AG09309 (cell line): ENCODE results near the gene SHROOM2.

Source experiments
- DNase-seq: peaks from one replicate; pipeline ENCODE4 v3.0.0-alpha.2; 2010; ENCODE audit warnings: low read depth
- H3K4me3 ChIP-seq: 2 replicates; pipeline ENCODE4 v1.5.1; 2011; ENCODE audit warnings: mild to moderate bottlenecking, low read depth, low read length, moderate library complexity; ENCODE audit not compliant: control insufficient read depth
- TF ChIP-seq, protein P1 (sequence below): IDR thresholded peaks from 2 replicates; pipeline ENCODE4 v1.5.1; 2011; ENCODE audit warnings: mild to moderate bottlenecking, low read depth, low read length, inconsistent platforms; ENCODE audit not compliant: insufficient read depth, control insufficient read depth; ENCODE audit errors: missing control alignments

Gene SHROOM2

DNA sequence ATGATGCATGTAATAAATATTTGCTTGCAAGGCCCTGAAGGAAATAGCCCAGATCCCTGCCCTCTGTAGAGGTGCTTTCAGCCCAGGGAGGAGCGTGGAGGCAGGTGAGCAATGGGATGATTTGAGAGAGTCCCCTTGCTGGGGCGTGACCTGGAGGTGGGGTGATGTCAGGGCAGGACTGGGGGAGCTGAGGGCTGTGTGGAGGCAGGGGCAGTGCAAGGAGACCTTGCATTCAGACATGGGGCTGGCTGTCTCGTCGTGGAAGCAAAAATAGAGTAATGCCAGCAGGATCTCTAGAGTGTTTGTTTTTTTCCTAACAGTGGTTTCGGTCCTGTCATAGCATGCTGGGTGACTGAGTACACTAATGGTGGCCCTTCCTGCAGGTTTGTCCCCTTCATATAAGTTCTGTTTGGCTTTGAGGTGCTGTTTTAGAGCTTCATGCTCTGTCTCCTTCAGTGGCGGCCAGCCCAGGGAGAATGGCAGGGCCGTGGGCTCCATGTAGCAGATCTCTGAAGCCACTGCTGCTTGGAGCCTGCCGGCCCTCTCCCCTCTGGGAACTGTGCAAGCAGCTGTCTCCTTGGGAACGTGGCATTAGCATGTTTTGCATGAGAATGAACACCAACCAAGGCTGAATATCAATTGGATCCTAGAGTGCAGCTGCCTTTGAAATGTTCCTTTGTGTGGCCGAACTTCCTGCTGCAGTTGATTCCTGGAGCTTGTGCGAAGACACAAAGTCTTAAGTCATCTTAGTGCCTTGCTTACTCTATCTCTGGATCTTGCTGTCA lies 141.7 kb downstream of the SHROOM2 start:
- no peak overlapping the region for H3K4me3 ChIP-seq
- TF ChIP-seq, protein P1, sequence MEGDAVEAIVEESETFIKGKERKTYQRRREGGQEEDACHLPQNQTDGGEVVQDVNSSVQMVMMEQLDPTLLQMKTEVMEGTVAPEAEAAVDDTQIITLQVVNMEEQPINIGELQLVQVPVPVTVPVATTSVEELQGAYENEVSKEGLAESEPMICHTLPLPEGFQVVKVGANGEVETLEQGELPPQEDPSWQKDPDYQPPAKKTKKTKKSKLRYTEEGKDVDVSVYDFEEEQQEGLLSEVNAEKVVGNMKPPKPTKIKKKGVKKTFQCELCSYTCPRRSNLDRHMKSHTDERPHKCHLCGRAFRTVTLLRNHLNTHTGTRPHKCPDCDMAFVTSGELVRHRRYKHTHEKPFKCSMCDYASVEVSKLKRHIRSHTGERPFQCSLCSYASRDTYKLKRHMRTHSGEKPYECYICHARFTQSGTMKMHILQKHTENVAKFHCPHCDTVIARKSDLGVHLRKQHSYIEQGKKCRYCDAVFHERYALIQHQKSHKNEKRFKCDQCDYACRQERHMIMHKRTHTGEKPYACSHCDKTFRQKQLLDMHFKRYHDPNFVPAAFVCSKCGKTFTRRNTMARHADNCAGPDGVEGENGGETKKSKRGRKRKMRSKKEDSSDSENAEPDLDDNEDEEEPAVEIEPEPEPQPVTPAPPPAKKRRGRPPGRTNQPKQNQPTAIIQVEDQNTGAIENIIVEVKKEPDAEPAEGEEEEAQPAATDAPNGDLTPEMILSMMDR: no peak
- no peak for DNase-seq

DNA sequence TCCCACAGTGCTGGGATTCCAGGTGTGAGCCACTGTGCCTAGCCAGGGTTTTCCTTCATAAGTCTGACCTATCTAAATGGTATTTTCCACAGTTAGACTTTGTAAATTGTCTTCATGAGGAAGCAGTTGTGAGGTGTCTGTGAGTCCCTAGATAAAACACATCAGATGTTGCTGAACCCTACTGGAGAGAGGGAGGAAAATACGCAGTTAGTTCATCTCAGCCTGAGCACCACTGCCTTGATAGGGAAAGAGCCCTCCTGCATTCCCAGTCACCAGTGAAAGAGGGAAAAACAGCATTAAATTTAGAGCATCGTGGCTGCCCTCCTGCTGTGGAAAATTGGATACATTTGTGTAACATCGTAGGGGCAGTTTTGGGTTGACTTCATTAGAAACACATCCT lies 149.2 kb downstream of the SHROOM2 start:
- no peak for DNase-seq
- no peak overlapping the region for H3K4me3 ChIP-seq
- TF ChIP-seq, protein P1: no peak

DNA sequence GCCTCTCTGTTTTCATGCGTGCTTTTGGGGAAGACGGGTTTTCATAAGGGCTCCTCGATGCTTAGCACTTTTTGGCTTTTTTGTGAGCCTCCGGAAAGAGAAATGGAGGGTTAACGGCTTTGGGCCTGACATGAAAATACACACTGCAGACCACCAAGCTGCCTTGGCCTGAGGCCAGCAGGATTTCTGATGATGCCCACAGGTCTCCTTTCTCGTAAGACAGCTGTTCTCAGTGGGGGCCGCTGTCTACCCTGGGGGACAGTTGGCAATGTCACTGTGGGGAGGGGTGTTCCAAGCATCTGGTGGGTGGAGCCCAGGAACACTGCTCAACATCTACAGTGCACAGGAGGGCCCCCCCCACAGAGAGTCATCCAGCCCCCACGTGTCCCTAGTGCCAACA lies 151.5 kb downstream of the SHROOM2 start:
- H3K4me3 ChIP-seq: no peak overlapping the region
- no peak for DNase-seq
- TF ChIP-seq, protein P1: no peak

DNA sequence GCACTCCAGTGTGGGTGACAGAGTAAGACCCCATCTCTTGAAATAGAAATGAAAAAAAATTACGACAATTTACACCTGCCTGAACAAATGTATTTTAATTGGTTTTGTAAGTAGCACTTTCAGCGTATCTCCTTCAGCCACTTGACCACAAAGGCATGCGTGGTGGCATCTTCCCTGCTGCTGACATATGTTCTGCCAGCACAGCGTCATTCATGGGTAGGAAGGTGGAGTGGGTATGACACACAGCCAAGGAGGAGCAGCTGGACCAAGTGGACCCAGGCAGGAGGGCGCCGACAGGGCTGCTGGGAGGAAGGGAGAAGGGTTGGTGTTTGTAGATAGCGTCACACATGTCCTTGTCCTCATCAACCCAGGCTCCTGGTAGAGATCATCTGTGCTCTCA lies 152.3 kb downstream of the SHROOM2 start:
- no peak overlapping the region for H3K4me3 ChIP-seq
- DNase-seq: no peak
- TF ChIP-seq, protein P1: no peak

DNA sequence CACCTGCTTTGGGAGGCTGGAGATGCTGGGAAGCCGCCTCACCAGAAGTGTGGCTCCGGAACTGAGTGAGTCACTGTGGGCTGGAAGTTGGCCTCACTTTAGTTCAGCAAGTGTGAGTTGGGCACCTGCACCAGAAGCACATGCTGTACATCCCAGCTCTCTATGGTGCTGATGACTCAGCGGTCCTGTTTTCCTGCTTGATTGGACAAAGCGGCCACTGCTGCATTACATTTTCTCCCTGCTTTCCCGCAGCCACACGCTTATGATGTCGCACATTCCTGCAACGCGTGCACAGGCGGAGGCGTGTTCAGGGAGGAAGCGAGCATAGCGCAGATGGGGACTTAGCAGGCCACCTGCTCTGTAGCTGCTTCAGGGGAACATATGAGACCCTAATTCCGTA lies 154.2 kb downstream of the SHROOM2 start:
- no peak for DNase-seq
- no peak overlapping the region for H3K4me3 ChIP-seq
- TF ChIP-seq, protein P1: no peak

DNA sequence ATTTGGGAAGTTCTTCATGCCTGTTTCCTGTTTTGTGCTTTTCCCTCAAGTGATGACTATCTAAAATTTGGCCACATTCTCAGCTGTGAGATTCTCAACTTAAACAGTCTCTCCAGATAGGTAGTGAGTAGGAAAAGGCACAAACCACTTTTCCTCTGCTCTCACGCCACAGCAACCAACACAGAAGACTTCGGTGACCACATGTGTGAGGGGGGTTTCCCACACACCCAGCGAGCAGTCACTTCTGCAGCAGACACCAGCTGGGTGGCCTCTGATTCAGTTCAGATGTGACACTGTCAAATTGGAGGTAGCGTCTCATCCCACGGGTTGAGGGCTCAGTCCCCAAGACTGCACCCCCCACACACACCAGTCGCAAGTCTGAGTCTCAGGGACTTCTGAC lies 155.9 kb downstream of the SHROOM2 start:
- TF ChIP-seq, protein P1: no peak
- no peak for DNase-seq

More for the DNA sequence above, 155.9 kb downstream of the SHROOM2 start:
- H3K4me3 ChIP-seq: no peak overlapping the region
